HEK293T (cell line): ENCODE results near the gene PRKAB1.

Source experiments
- FOXA1 ChIP-seq: fragments of 450-650 bp; IDR thresholded peaks from 2 replicates; pipeline ENCODE4 v1.6.1; 2016; ENCODE audit warnings: mild to moderate bottlenecking
- SUZ12 ChIP-seq: fragments of 450-650 bp; IDR thresholded peaks from 2 replicates; pipeline ENCODE4 v1.6.1; 2016; ENCODE audit warnings: mild to moderate bottlenecking
- TARDBP ChIP-seq: fragments of 450-650 bp; IDR thresholded peaks from 2 replicates; pipeline ENCODE4 v1.6.1; 2016

- no peak for TF ChIP-seq FOXA1
- TF ChIP-seq TARDBP: no peak
- TF ChIP-seq SUZ12: no peak
Measured at GRCh38 chr12:119630962-119631550, 36.9 kb upstream of the PRKAB1 start.
